ENCODE data around the gene ESM1.
"Not testable (repeated sequence)": the region's sequence is repeated elsewhere in the genome, so short reads cannot be mapped to it uniquely, and the experiment has no call there.

Gene ESM1

GRCh38 chr5:55003432-55004065, 18.2 kb upstream of the ESM1 start:
- in situ Hi-C loops (cut with HindIII; ENCODE audit: low pct_ligation_motif_present, low sequenced_read_pairs), result no loop called here
- no peak for DNase-seq
- Histone ChIP-seq H3K36me3 (replicated peaks) (no peaks in the 10 kb centered on the region), H3K4me3 (ENCODE audit: low read depth, low read length) (no peak overlapping the region), H3K27me3 (replicated peaks) (no peaks in the 10 kb centered on the region), H3K27ac (no peak overlapping the region)
- TF ChIP-seq CTCF (IDR thresholded peaks at IDR 0.05; ENCODE audit: low read depth, low read length, missing control alignments), result no peak

GRCh38 chr5:55002166-55002565, 16.8 kb upstream of the ESM1 start:
- H3K27ac ChIP-seq; H3K36me3 ChIP-seq (replicated peaks); H3K27me3 ChIP-seq (replicated peaks); in situ Hi-C loops (cut with HindIII; ENCODE audit: low pct_ligation_motif_present, low sequenced_read_pairs); H3K4me3 ChIP-seq (ENCODE audit: low read depth, low read length); DNase-seq: not testable (repeated sequence)

GRCh38 chr5:54997081-54997480, 11.7 kb upstream of the ESM1 start:
- Histone ChIP-seq H3K27me3 (replicated peaks) (no peaks in the 10 kb centered on the region), H3K27ac (no peak overlapping the region), H3K4me3 (ENCODE audit: low read depth, low read length) (no peak overlapping the region), H3K36me3 (replicated peaks) (no peaks in the 10 kb centered on the region)
- no peak for DNase-seq
- TF ChIP-seq CTCF (IDR thresholded peaks at IDR 0.05; ENCODE audit: low read depth, low read length, missing control alignments), result no peak
- in situ Hi-C loops (cut with HindIII; ENCODE audit: low pct_ligation_motif_present, low sequenced_read_pairs), result no loop called here

DNA sequence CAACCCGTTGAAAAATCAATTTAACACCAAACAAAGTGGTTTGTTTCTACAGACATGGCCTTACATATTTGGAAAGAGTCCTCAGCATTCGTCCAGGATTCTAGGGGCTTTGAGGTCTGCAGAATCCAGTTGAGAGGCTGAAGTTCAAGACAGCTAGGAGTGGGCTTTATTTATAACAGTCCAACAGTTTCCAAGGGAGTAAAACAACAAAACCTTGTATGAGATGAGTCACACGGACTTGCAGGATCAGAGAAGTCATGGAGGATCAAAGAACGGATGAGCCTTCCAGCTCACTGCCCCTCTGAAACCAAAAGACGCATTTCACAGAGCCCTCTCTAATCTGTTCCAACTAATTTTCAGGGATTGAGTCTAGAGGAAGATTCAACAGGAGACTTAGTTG, 11.1 kb upstream of the ESM1 start:
- peak; percentile 59 for DNase-seq

GRCh38 chr5:54995168-54995567, 9.8 kb upstream of the ESM1 start:
- no peaks in the 10 kb centered on the region for H3K36me3 ChIP-seq (replicated peaks)
- no peak overlapping the region for H3K4me3 ChIP-seq (ENCODE audit: low read depth, low read length)
- in situ Hi-C loops (cut with HindIII; ENCODE audit: low pct_ligation_motif_present, low sequenced_read_pairs), result no loop called here
- DNase-seq, result no peak
- no peak overlapping the region for H3K27ac ChIP-seq
- H3K27me3 ChIP-seq (replicated peaks), result no peaks in the 10 kb centered on the region
- TF ChIP-seq CTCF (IDR thresholded peaks at IDR 0.05; ENCODE audit: low read depth, low read length, missing control alignments), result no peak

More for the DNA sequence above, 11.1 kb upstream of the ESM1 start:
- H3K36me3 ChIP-seq (replicated peaks), result no peaks in the 10 kb centered on the region
- H3K4me3 ChIP-seq (ENCODE audit: low read depth, low read length), result no peak overlapping the region
- H3K27me3 ChIP-seq (replicated peaks), result no peaks in the 10 kb centered on the region
- in situ Hi-C loops (cut with HindIII; ENCODE audit: low pct_ligation_motif_present, low sequenced_read_pairs), result no loop called here
- TF ChIP-seq CTCF (IDR thresholded peaks at IDR 0.05; ENCODE audit: low read depth, low read length, missing control alignments), result no peak
- peak overlapping the region; percentile 68 for H3K27ac ChIP-seq

GRCh38 chr5:54994628-54995027, 9.2 kb upstream of the ESM1 start:
- no peak overlapping the region for H3K4me3 ChIP-seq (ENCODE audit: low read depth, low read length)
- no peaks in the 10 kb centered on the region for H3K36me3 ChIP-seq (replicated peaks)
- no peaks in the 10 kb centered on the region for H3K27me3 ChIP-seq (replicated peaks)
- DNase-seq, result no peak
- in situ Hi-C loops (cut with HindIII; ENCODE audit: low pct_ligation_motif_present, low sequenced_read_pairs), result no loop called here
- no peak overlapping the region for H3K27ac ChIP-seq
- TF ChIP-seq CTCF (IDR thresholded peaks at IDR 0.05; ENCODE audit: low read depth, low read length, missing control alignments), result no peak

Data from brain microvascular endothelial cell (primary cell).